Kidney tubule cell (primary cell): ENCODE results near the gene KIF14.
"Not testable (repeated sequence)": the region's sequence is repeated elsewhere in the genome, so short reads cannot be mapped to it uniquely, and the experiment has no call there.

Experiments used
- DNase-seq: peaks from one replicate; pipeline ENCODE4 v3.0.0-alpha.2; 2018; ENCODE audit warnings: low spot score

The KIF14 gene

DNA sequence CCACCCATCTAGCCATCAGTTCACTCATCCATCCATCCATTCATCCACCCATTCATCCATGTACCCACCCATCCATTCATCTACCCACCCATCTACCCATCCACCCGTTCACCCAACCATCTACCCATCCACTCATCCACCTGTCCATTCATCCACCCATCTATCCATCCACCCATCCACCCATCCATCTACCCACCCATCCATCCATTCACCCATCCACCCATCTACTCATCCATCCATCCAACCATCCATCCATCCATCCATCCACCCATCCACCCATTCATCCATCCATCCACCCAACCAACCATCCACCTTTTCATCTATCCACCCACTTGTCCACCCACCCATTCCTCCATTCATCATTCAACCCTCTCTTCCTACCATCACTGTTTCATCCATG is 80.3 kb downstream of the KIF14 start:
- no peak for DNase-seq

- DNase-seq: no peak
Measured at GRCh38 chr1:200538179-200538578, 82.4 kb downstream of the KIF14 start.

DNA sequence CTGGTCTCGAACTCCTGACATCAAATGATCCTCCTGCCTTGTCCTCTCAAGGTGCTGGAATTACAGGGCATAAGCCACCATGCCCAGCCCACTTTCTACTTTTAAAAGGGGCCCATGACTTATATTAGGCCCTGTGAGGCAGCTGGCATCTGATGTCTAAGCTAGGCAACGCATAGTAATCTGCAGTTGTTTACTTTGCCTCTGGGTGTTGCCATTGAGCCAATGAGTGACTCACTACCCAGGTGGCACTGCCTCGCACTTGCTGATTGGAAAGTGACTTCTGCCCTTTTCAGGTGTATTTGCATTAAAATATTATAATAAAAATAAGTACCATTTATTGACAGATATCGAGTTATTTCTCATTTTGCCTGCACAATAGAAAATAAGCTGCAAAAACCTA is 84.9 kb downstream of the KIF14 start:
- DNase-seq: peak; percentile 69

DNA sequence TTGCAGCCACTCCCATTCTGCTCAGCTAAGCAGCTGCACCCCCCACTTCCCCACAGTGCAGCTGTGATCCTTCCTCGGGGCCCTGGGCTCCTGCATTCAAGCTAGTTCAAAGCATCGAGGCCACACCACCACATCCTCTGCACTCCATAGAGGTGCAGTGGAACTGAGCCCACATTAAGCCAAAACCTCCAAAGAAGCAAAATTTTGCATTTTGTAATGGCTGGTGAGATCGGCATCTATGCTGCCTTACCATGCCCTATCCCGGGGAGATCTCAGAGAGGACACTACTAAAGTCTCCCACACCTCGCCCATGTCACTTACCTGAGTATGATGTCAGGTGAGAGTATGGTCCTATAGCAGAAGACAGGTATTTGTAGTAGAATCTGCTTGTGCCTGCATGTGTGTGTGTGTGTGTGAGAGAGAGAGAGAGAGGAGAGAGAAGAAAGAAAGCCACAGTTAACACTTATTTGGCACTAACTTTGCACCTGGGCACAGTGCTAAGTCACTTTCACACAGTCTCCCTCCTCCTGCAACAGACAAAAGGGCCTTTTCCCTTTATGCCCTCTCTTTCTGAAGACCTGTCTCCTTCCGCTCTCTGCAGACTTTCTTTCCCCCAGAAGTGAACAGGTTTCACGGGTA is 89.8 kb downstream of the KIF14 start:
- no peak for DNase-seq

DNA sequence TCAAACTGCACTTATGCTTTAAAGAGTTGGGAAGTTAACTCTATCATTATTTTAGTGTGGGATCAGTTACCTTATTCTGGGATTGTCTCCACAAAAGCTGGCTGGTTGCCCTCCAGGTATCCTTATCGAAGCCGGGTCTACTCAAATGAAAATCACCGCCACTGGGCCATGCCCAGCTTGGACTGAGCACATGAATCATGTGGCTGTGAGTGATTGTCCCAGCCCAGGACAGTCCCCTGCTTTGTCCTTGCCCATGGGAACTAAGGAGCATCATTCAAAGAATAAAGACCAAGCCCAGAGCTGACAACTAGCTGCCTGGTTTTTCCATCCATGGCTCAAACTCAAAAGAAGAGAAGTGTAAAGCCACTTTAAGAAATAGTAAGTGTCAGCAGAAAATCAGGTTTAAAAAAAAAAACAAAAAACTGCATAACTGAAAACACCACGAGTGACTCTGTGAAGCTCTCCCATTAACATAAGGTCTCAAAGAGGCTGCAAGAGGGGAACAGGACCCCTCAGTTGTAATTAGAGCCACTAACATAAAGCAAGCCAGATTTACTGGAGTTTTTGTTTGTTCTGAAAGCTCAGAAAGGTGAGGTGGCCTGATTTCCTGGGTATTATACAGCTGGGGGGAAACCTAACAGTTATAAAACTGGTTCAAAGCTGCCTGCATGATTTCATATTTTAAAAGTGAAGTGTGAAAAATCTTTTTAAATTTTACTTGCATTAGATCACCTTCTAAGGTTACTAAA is 91.5 kb downstream of the KIF14 start:
- no peak for DNase-seq

GRCh38 chr1:200527670-200528069 is 92.9 kb downstream of the KIF14 start:
- DNase-seq: no peak

GRCh38 chr1:200526709-200527612 is 93.6 kb downstream of the KIF14 start:
- peak; percentile 36 for DNase-seq

GRCh38 chr1:200525090-200525987 is 95.2 kb downstream of the KIF14 start:
- DNase-seq: peak; percentile 37

DNA sequence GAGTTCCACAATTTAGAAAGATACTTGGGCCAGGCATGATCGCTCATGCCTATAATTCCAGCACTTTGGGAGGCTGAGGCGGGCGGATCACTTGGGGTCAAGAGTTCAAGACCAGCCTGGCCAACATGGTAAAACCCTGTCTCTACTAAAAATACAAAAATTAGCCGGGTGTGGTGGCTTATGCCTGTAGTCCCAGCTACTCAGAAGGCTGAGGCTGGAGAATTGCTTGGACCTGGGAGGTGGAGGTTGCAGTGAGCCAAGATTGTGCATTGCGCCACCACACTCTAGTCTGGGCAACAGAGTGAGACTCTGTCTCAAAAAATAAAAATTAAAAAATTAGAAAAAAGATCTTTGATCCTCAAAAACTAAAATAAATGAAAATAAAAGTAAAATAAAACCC is 96.0 kb downstream of the KIF14 start:
- not testable (repeated sequence) for DNase-seq

GRCh38 chr1:200524092-200524491 is 96.5 kb downstream of the KIF14 start:
- DNase-seq: no peak

GRCh38 chr1:200520735-200521134 is 99.8 kb downstream of the KIF14 start:
- DNase-seq: no peak

- peak; percentile 51 for DNase-seq
Measured at GRCh38 chr1:200518524-200518923, 102.0 kb downstream of the KIF14 start.

DNA sequence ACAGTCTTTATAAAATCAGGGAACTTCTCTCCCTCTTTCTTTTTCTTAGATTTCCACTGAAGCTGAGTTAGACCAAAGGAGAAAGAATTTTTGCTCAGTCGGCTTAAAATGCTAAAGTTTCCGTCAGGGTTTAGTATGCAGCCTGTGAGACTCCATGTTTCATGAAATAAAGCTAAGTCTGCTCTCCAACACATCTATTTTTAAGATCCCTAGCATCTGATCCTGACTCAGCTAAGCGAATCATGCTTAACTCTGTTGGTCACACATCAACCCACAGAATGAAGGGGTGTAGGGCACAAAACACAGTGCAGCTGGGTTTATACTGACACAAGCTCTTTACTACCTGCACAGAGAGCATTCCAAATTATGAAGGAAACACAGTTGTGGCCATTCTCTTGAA is 108.4 kb downstream of the KIF14 start:
- peak; percentile 91 for DNase-seq

DNA sequence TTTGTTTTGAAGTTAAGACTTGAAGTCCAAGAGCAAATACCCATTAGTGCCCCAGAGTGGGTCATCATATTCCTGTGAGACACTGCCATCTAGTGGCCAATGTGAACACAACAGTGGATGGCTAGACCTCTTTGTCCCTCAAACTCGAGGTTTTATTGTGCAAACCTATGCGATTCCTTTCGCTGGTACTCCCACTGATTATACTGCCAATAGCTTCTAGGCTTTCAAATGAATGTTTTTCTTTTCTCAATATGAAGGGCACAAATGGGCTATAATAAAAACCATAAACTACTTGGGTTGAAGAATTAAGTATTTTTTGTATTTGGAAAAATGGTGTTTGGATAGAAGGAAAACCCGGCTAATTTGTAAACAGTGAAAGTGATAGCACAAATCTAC is 110.3 kb downstream of the KIF14 start:
- peak; percentile 79 for DNase-seq

- DNase-seq: no peak
Measured at GRCh38 chr1:200506471-200506870, 114.1 kb downstream of the KIF14 start.

DNA sequence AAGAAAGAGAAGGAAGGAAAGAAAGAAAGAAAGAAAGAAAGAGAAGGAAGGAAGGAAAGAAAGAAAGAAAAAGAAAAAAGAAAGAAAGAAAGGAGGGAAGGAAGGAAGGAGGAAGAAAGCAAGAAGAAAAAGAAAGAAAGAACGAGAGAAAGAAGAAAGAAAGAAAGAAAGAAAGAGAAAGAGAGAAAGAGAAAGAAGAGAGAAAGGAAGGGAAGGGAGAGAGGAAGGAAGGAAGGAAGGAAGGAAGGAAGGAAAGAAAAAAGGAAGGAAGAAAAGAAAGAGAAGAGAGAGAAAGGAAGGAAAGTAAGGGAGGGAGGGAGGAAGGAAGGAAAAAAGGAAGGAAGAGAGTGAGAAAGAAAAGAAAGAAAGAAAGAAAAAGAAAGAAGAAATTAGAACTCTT is 115.3 kb downstream of the KIF14 start:
- no peak for DNase-seq
